Activated CD4-positive, alpha-beta memory T cell treated with anti-CD3 and anti-CD28 coated beads for 36 hours (primary cell): ENCODE measurements around the gene TSPEAR. TPM values are rescaled to one million over a fixed set of nuclear protein-coding genes. Genes with fewer than 3 reads are reported as not detected.

Experiments
- CTCF ChIA-PET: fragments of 350-600 bp; sonication (Branson Sonifier 250); formaldehyde crosslinking; loops from one replicate; lab custom pipeline; 2021; ENCODE audit warnings: antibody characterized with exemption, inconsistent platforms; lab: Charles Lee
- POLR2A ChIA-PET: fragments of 350-600 bp; sonication (Branson Sonifier 250); formaldehyde crosslinking; loops from one replicate; lab custom pipeline; 2021; ENCODE audit warnings: antibody characterized with exemption; lab: Charles Lee
- DNase-seq: peaks from one replicate; pipeline ENCODE4 v3.0.0-alpha.2; 2020
- H3K27ac Mint-ChIP-seq: one replicate; pipeline ENCODE4 v1.8.0; 2021; ENCODE audit warnings: mixed read lengths
- H3K27me3 Mint-ChIP-seq: one replicate; pipeline ENCODE4 v1.8.0; 2021; ENCODE audit warnings: mixed read lengths
- H3K36me3 Mint-ChIP-seq: one replicate; pipeline ENCODE4 v1.8.0; 2021; ENCODE audit warnings: mixed read lengths
- H3K4me1 Mint-ChIP-seq: one replicate; pipeline ENCODE4 v1.8.0; 2021; ENCODE audit warnings: low read depth, mixed read lengths
- H3K4me3 Mint-ChIP-seq: one replicate; pipeline ENCODE4 v1.8.0; 2021; ENCODE audit warnings: mild to moderate bottlenecking, mixed read lengths
- H3K9me3 Mint-ChIP-seq: one replicate; pipeline ENCODE4 v1.8.0; 2021; ENCODE audit warnings: mixed read lengths
- intact Hi-C: fragments of 100-400 bp; cut with micrococcal nuclease; formaldehyde crosslinking; loops from one replicate; pipeline ENCODE4 v1.15.1; 2023
- total RNA-seq, 2 experiments: library from RNA; stranded (reverse); gene quantifications; one replicate each; pipeline ENCODE4 v1.2.3, GENCODE V29; 2021

TSPEAR gene
- total RNA-seq, 2 experiments from 2014 or later, result not detected

DNA sequence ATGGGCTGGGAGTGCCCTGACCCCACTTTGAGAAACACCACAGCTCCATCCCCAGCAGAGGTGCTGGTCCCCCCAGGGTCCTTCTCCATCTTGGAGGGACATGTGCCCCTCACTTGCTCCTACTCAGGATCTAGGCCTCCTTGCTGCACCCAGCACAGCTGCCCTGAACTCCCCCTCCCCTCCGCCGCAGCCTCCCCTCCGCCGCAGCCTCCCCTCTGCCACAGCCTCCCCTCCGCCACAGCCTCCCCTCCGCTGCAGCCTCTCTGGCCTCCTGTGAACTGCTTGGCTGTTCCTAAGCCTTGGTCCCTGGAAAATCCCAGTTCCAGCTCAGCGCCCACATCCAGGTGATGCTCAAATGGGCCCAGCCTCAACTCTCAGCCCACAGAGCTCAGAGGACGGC is 15.9 kb upstream of the TSPEAR start:
- H3K4me3 Mint-ChIP-seq, result no peak overlapping the region
- peaks cover 26% of the 10 kb centered on the region for H3K27me3 Mint-ChIP-seq
- no peaks in the 10 kb centered on the region for H3K9me3 Mint-ChIP-seq
- intact Hi-C loops, result no loop called here
- ChIA-PET POLR2A (no interaction called here), CTCF (no interaction called here)
- no peak overlapping the region for H3K27ac Mint-ChIP-seq
- no peaks in the 10 kb centered on the region for H3K36me3 Mint-ChIP-seq
- peaks cover 10% of the 10 kb centered on the region for H3K4me1 Mint-ChIP-seq
- no peak for DNase-seq

DNA sequence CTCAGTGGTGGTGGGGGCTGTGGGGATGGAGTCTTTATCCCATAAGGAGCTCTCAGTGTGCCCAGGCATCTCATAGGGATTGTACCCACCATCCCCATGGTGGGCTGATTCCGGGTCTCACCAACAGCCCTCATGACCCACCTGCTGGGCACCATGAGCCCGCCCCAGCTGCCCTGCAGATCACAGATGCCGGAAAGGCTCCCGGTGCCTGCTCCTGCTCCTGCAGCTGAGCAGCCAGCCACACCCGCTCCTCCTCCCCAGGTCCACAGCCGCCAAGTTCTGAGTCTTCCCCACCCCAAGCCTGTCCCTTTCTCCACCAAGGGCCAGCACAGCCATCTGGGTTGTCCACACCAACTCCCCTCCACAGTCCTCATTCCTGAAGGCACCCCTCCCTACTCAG is 15.5 kb upstream of the TSPEAR start:
- H3K4me1 Mint-ChIP-seq, result peaks cover 10% of the 10 kb centered on the region
- no peak overlapping the region for H3K27ac Mint-ChIP-seq
- no peak overlapping the region for H3K4me3 Mint-ChIP-seq
- H3K36me3 Mint-ChIP-seq, result no peaks in the 10 kb centered on the region
- H3K27me3 Mint-ChIP-seq, result peaks cover 26% of the 10 kb centered on the region
- intact Hi-C loops, result no loop called here
- POLR2A ChIA-PET, result no interaction called here
- no peak for DNase-seq
- CTCF ChIA-PET, result interaction anchor here (1.1 kb wide), 1 partner anchor 238 kb away, joined by 3 read pairs; no protein-coding TSS in a partner anchor
- H3K9me3 Mint-ChIP-seq, result no peaks in the 10 kb centered on the region

DNA sequence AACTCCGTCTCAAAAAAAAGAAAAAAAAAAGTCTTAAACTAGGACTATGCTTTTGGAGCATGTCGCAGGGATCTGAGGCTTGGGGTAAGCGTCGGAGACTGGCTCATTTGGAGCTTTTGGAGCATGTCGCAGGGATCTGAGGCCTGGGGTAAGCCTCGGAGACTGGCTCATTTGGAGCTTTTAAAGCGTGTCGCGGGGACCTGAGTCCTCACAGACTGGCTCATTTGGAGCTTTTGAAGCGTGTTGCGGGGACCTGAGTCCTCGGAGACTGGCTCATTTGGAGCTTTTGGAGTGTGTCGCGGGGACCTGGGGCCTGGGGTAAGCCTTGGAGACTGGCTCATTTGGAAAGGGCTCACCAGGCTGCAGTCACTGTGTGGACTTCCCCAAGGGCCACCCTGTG is 13.6 kb upstream of the TSPEAR start:
- no peak for DNase-seq
- Mint-ChIP-seq H3K4me1 (peaks cover 10% of the 10 kb centered on the region), H3K4me3 (no peak overlapping the region), H3K27me3 (peaks cover 26% of the 10 kb centered on the region), H3K36me3 (no peaks in the 10 kb centered on the region), H3K27ac (no peak overlapping the region), H3K9me3 (no peaks in the 10 kb centered on the region)
- ChIA-PET POLR2A (no interaction called here), CTCF (no interaction called here)
- intact Hi-C loops, result no loop called here

GRCh38 chr21:44724196-44724595 is 12.8 kb upstream of the TSPEAR start:
- Mint-ChIP-seq H3K4me1 (peaks cover 10% of the 10 kb centered on the region), H3K27me3 (peaks cover 26% of the 10 kb centered on the region), H3K27ac (no peak overlapping the region), H3K9me3 (no peaks in the 10 kb centered on the region), H3K36me3 (no peaks in the 10 kb centered on the region), H3K4me3 (no peak overlapping the region)
- ChIA-PET CTCF (no interaction called here), POLR2A (no interaction called here)
- DNase-seq, result no peak
- intact Hi-C loops, result no loop called here

GRCh38 chr21:44723177-44724131 is 12.1 kb upstream of the TSPEAR start:
- H3K27ac Mint-ChIP-seq, result no peak overlapping the region
- H3K4me3 Mint-ChIP-seq, result peak overlapping the region; percentile 23
- ChIA-PET CTCF (interaction anchor here (1.3 kb wide), 1 partner anchor 213 kb away, joined by 3 read pairs; no protein-coding TSS in a partner anchor), POLR2A (interaction anchor here (1.3 kb wide), 1 partner anchor 14 kb away, joined by 4 read pairs; no protein-coding TSS in a partner anchor)
- no peak for DNase-seq
- intact Hi-C loops, result no loop called here
- peaks cover 26% of the 10 kb centered on the region for H3K27me3 Mint-ChIP-seq
- no peaks in the 10 kb centered on the region for H3K9me3 Mint-ChIP-seq
- peaks cover 10% of the 10 kb centered on the region for H3K4me1 Mint-ChIP-seq
- no peaks in the 10 kb centered on the region for H3K36me3 Mint-ChIP-seq

- ChIA-PET POLR2A (interaction anchor here (1.3 kb wide), 1 partner anchor 13 kb away, joined by 4 read pairs; no protein-coding TSS in a partner anchor), CTCF (interaction anchor here (1.3 kb wide), 1 partner anchor 212 kb away, joined by 3 read pairs; no protein-coding TSS in a partner anchor)
- H3K9me3 Mint-ChIP-seq, result no peaks in the 10 kb centered on the region
- no peak for DNase-seq
- intact Hi-C loops, result no loop called here
- peaks cover 22% of the 10 kb centered on the region for H3K27me3 Mint-ChIP-seq
- no peak overlapping the region for H3K4me3 Mint-ChIP-seq
- H3K27ac Mint-ChIP-seq, result no peak overlapping the region
- H3K4me1 Mint-ChIP-seq, result peaks cover 10% of the 10 kb centered on the region
- no peaks in the 10 kb centered on the region for H3K36me3 Mint-ChIP-seq
Measured at GRCh38 chr21:44722731-44723130, 11.4 kb upstream of the TSPEAR start.

DNA sequence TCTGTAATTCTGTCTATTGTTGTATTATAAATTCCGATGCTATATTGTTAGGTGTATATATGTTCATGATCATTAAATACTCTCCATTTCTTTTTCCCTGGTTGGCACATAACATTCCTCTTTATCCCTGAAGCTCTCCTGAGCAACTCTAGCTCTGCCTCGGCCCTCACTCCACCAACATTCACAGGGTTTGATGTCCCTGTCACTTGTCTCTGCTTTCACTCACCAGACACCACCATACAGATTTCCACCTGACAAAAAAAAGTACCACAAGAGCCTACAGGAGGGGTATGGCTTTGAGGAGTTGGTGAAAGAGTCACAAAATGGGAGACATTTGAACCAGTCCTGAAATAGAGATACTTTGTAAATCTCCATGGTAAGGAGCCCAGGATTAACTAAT is 8.8 kb upstream of the TSPEAR start:
- Mint-ChIP-seq H3K4me1 (peaks cover 10% of the 10 kb centered on the region), H3K4me3 (no peak overlapping the region), H3K36me3 (no peaks in the 10 kb centered on the region), H3K9me3 (no peaks in the 10 kb centered on the region), H3K27me3 (peaks cover 20% of the 10 kb centered on the region), H3K27ac (no peak overlapping the region)
- no peak for DNase-seq
- intact Hi-C loops, result no loop called here
- ChIA-PET CTCF (interaction anchor here (1.2 kb wide), 1 partner anchor 22 kb away, joined by 4 read pairs; no protein-coding TSS in a partner anchor), POLR2A (no interaction called here)

DNA sequence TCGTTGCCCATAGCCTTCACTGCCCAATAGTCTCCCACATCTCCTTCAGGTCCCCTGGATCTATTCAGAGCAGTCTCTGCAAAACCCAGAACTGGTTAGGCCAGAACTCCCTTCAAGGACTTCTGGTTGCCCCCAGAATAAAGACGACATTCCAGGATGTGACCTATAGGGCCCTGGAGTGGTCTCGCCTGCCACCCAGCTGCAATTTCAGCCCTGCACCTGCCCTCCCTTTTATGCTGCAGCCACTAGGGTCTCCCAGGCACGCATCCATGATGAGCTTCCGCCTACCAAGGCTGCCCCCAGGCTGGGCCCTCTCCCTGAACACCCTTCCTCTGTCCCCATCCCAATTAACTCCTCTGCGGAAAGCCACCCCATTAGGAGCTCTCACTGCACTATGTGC is 7.2 kb upstream of the TSPEAR start:
- Mint-ChIP-seq H3K9me3 (no peaks in the 10 kb centered on the region), H3K4me3 (no peak overlapping the region), H3K27ac (no peak overlapping the region), H3K4me1 (peaks cover 12% of the 10 kb centered on the region), H3K27me3 (peaks cover 29% of the 10 kb centered on the region), H3K36me3 (no peaks in the 10 kb centered on the region)
- CTCF ChIA-PET, result no interaction called here
- no peak for DNase-seq
- POLR2A ChIA-PET, result no interaction called here
- intact Hi-C loops, result no loop called here

- POLR2A ChIA-PET, result no interaction called here
- intact Hi-C loops, result no loop called here
- peaks cover 32% of the 10 kb centered on the region for H3K27me3 Mint-ChIP-seq
- CTCF ChIA-PET, result no interaction called here
- H3K9me3 Mint-ChIP-seq, result no peaks in the 10 kb centered on the region
- DNase-seq, result no peak
- no peak overlapping the region for H3K27ac Mint-ChIP-seq
- peaks cover 10% of the 10 kb centered on the region for H3K4me1 Mint-ChIP-seq
- H3K4me3 Mint-ChIP-seq, result no peak overlapping the region
- no peaks in the 10 kb centered on the region for H3K36me3 Mint-ChIP-seq
Measured at GRCh38 chr21:44718093-44718492, 6.7 kb upstream of the TSPEAR start.

DNA sequence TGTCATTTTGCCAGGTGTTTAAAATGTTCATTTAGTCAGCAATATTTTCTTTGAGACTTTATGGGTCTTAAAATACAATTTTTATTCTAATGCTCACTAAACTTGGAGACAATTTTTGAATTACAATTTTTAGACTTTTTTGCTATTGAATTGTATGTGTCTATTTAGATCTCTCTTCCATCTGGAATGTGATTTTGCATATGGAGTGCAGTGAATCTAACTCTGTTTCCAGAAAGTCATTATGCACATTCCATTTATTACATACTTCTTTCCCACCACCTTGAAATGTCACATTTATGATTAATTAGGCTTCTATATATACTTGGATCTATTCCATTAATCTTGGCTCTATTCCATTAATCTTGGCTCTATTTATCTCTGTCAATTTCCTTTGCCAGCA is 5.6 kb upstream of the TSPEAR start:
- intact Hi-C loops, result no loop called here
- H3K4me1 Mint-ChIP-seq, result peaks cover 6% of the 10 kb centered on the region
- H3K4me3 Mint-ChIP-seq, result no peak overlapping the region
- ChIA-PET CTCF (no interaction called here), POLR2A (no interaction called here)
- no peak for DNase-seq
- H3K27ac Mint-ChIP-seq, result no peak overlapping the region
- H3K27me3 Mint-ChIP-seq, result peaks cover 33% of the 10 kb centered on the region
- no peaks in the 10 kb centered on the region for H3K36me3 Mint-ChIP-seq
- H3K9me3 Mint-ChIP-seq, result no peaks in the 10 kb centered on the region

GRCh38 chr21:44714905-44715304 is 3.5 kb upstream of the TSPEAR start:
- intact Hi-C loops, result no loop called here
- peaks cover 20% of the 10 kb centered on the region for H3K4me1 Mint-ChIP-seq
- peaks cover 49% of the 10 kb centered on the region for H3K27me3 Mint-ChIP-seq
- H3K9me3 Mint-ChIP-seq, result no peaks in the 10 kb centered on the region
- no peak overlapping the region for H3K4me3 Mint-ChIP-seq
- H3K27ac Mint-ChIP-seq, result no peak overlapping the region
- DNase-seq, result no peak
- no peaks in the 10 kb centered on the region for H3K36me3 Mint-ChIP-seq
- ChIA-PET CTCF (no interaction called here), POLR2A (no interaction called here)

- H3K9me3 Mint-ChIP-seq, result no peaks in the 10 kb centered on the region
- no peak for DNase-seq
- CTCF ChIA-PET, result no interaction called here
- peaks cover 28% of the 10 kb centered on the region for H3K4me1 Mint-ChIP-seq
- POLR2A ChIA-PET, result no interaction called here
- peaks cover 58% of the 10 kb centered on the region for H3K27me3 Mint-ChIP-seq
- H3K36me3 Mint-ChIP-seq, result no peaks in the 10 kb centered on the region
- no peak overlapping the region for H3K4me3 Mint-ChIP-seq
- H3K27ac Mint-ChIP-seq, result no peak overlapping the region
- intact Hi-C loops, result no loop called here
Measured at GRCh38 chr21:44713846-44714245, 2.5 kb upstream of the TSPEAR start.
